ENCODE measurements around the gene MPO. TPM values are rescaled to one million over a fixed set of nuclear protein-coding genes. Genes with fewer than 3 reads are reported as not detected.

The MPO gene
- total and polyA plus RNA-seq, 10 of the 15 experiments (the other 5 are each of a cell fraction or from before 2014, with no cell fraction given) = 0.06 to 0.49 (median 0.14) TPM

- TF ChIP-seq, protein P1, sequence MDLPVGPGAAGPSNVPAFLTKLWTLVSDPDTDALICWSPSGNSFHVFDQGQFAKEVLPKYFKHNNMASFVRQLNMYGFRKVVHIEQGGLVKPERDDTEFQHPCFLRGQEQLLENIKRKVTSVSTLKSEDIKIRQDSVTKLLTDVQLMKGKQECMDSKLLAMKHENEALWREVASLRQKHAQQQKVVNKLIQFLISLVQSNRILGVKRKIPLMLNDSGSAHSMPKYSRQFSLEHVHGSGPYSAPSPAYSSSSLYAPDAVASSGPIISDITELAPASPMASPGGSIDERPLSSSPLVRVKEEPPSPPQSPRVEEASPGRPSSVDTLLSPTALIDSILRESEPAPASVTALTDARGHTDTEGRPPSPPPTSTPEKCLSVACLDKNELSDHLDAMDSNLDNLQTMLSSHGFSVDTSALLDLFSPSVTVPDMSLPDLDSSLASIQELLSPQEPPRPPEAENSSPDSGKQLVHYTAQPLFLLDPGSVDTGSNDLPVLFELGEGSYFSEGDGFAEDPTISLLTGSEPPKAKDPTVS (IDR thresholded peaks at IDR 0.05; ENCODE audit: low read depth, low read length) = no peak
- TF ChIP-seq, protein P2, sequence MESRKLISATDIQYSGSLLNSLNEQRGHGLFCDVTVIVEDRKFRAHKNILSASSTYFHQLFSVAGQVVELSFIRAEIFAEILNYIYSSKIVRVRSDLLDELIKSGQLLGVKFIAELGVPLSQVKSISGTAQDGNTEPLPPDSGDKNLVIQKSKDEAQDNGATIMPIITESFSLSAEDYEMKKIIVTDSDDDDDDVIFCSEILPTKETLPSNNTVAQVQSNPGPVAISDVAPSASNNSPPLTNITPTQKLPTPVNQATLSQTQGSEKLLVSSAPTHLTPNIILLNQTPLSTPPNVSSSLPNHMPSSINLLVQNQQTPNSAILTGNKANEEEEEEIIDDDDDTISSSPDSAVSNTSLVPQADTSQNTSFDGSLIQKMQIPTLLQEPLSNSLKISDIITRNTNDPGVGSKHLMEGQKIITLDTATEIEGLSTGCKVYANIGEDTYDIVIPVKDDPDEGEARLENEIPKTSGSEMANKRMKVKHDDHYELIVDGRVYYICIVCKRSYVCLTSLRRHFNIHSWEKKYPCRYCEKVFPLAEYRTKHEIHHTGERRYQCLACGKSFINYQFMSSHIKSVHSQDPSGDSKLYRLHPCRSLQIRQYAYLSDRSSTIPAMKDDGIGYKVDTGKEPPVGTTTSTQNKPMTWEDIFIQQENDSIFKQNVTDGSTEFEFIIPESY (IDR thresholded peaks at IDR 0.05) = no peak
- TF ChIP-seq HDAC2 (IDR thresholded peaks at IDR 0.05) = no peak
- no peak for TF ChIP-seq NBN (IDR thresholded peaks at IDR 0.05)
- no peak for TF ChIP-seq JUND (IDR thresholded peaks at IDR 0.05; ENCODE audit: low read depth, low read length)
Measured at GRCh38 chr17:58228679-58229078, 52.1 kb downstream of the MPO start (continued).

- ATAC-seq (no peak), FAIRE-seq (no peak), DNase-seq (ENCODE audit: low read depth, low spot score) (no peak)
- no peak for TF ChIP-seq ZNF217 (IDR thresholded peaks at IDR 0.05)
- Histone ChIP-seq H3K9ac (ENCODE audit: control insufficient read depth, insufficient read depth, low read length) (no peak overlapping the region), H3K79me2 (ENCODE audit: control insufficient read depth, insufficient read depth, low read length) (no peaks in the 10 kb centered on the region), H4K20me1 (ENCODE audit: control insufficient read depth, insufficient read depth) (no peaks in the 10 kb centered on the region), H3K4me1 (ENCODE audit: control insufficient read depth, insufficient read depth, low read length) (peaks cover 12% of the 10 kb centered on the region), H3K9me3 (replicated peaks; ENCODE audit: control insufficient read depth, insufficient read depth, low read length) (no peaks in the 10 kb centered on the region; the same call in 2 of the 3 replicates), H3K27me3 (replicated peaks in 1 of 2; ENCODE audit: control insufficient read depth in 2 of 2, insufficient read depth in 2 of 2, low read length in 1 of 2) (no peaks in the 10 kb centered on the region), H3K27ac (ENCODE audit: control insufficient read depth, insufficient read depth) (no peak overlapping the region), H2AFZ (ENCODE audit: control insufficient read depth, low read depth, low read length) (no peak overlapping the region), H3K4me3 (no peak overlapping the region), H3K36me3 (ENCODE audit: control insufficient read depth in 2 of 2, insufficient read depth in 2 of 2, low read length in 1 of 2) (no peaks in the 10 kb centered on the region), H3K4me2 (ENCODE audit: control insufficient read depth, insufficient read depth) (no peak overlapping the region)
- ChIA-PET POLR2A (interaction anchor here (4.0 kb wide), 1 partner anchor 8 kb away, joined by 25 read pairs; the partner anchor contains the start of gene MKS1), SMC1A (ENCODE audit: uncharacterized antibody, unreplicated experiment) (interaction anchor here (1.4 to 4.2 kb wide), 2 partner anchors 8 to 206 kb away, joined by 3 to 26 read pairs; partner anchors contain the start of gene MKS1), RAD21 (ENCODE audit: unreplicated experiment) (interaction anchor here (1.0 to 1.3 kb wide), 2 partner anchors 9 to 27 kb away, joined by 3 to 4 read pairs; no protein-coding TSS in a partner anchor), CTCF (interaction anchor here (2.0 to 7.0 kb wide), 3 partner anchors 9 to 21 kb away, joined by 12 to 78 read pairs (median 65); partner anchors contain the start of genes LPO and MKS1)
- WGBS (ENCODE audit: insufficient coverage, insufficient replicate concordance, low lambda C conversion rate, missing lambda C conversion rate) = 46% methylated on average over 3 of the region's 3 CpGs
- in situ Hi-C loops (cut with MboI) (no loop called here), intact Hi-C loops (cut with micrococcal nuclease; ENCODE audit: unreplicated experiment) (no loop called here)
- BruUV-seq (replicated peaks) = no TSS peak
Measured at GRCh38 chr17:58227733-58228132, 53.0 kb downstream of the MPO start.

All from GM12878 (cell line).